ENCODE measurements around the gene TMEM238L. TPM values are rescaled to one million over a fixed set of nuclear protein-coding genes. Genes with fewer than 3 reads are reported as not detected.

The TMEM238L gene
- polyA plus RNA-seq, 6 donors from 2014 or later: not detected

- no peaks in the 10 kb centered on the region for H3K9me3 Mint-ChIP-seq
- DNase-seq: no peak
- H3K36me3 Mint-ChIP-seq: no peaks in the 10 kb centered on the region
- H3K4me3 Mint-ChIP-seq: no peak overlapping the region
- peaks cover 0 to 3% (median 0%) of the 10 kb centered on the region in 3 donors for H3K4me1 Mint-ChIP-seq
- ATAC-seq (ENCODE audit: low read depth in 2 of 2): no peak
- H3K27ac Mint-ChIP-seq: peak overlapping the region in 1 of 6 donors; percentile 59
- no peaks in the 10 kb centered on the region for H3K27me3 Mint-ChIP-seq
These were observed 45.8 kb downstream of the TMEM238L start for GRCh38 chr17:10758062-10758461.

- Mint-ChIP-seq H3K9me3 (no peaks in the 10 kb centered on the region), H3K27me3 (no peaks in the 10 kb centered on the region), H3K4me3 (no peak overlapping the region), H3K36me3 (no peaks in the 10 kb centered on the region), H3K27ac (peak overlapping the region in 1 of 6 donors; percentile 59), H3K4me1 (peaks cover 0 to 3% (median 0%) of the 10 kb centered on the region in 3 donors)
- DNase-seq: no peak
- no peak for ATAC-seq (ENCODE audit: low read depth in 2 of 2)
These were observed 46.3 kb downstream of the TMEM238L start for GRCh38 chr17:10757647-10758046.

- Mint-ChIP-seq H3K4me3 (no peak overlapping the region), H3K27ac (peak overlapping the region in 1 of 6 donors; percentile 74), H3K27me3 (no peaks in the 10 kb centered on the region), H3K4me1 (peaks cover 0 to 3% (median 0%) of the 10 kb centered on the region in 3 donors), H3K36me3 (no peaks in the 10 kb centered on the region), H3K9me3 (no peaks in the 10 kb centered on the region)
- ATAC-seq (ENCODE audit: low read depth in 2 of 2) (no peak), DNase-seq (no peak)
These were observed 46.8 kb downstream of the TMEM238L start for GRCh38 chr17:10757067-10757466.

GRCh38 chr17:10756619-10757018, 47.3 kb downstream of the TMEM238L start:
- DNase-seq (no peak), ATAC-seq (ENCODE audit: low read depth in 2 of 2) (no peak)
- Mint-ChIP-seq H3K36me3 (no peaks in the 10 kb centered on the region), H3K9me3 (no peaks in the 10 kb centered on the region), H3K27ac (peak overlapping the region in 1 of 6 donors; percentile 74), H3K4me1 (peaks cover 0 to 3% (median 0%) of the 10 kb centered on the region in 3 donors), H3K27me3 (no peaks in the 10 kb centered on the region), H3K4me3 (no peak overlapping the region)

- DNase-seq (no peak), ATAC-seq (ENCODE audit: low read depth in 2 of 2) (no peak)
- no peaks in the 10 kb centered on the region for H3K27me3 Mint-ChIP-seq
- H3K36me3 Mint-ChIP-seq: no peaks in the 10 kb centered on the region
- H3K27ac Mint-ChIP-seq: no peak overlapping the region
- no peak overlapping the region for H3K4me3 Mint-ChIP-seq
- peaks cover 0 to 3% (median 0%) of the 10 kb centered on the region in 3 donors for H3K4me1 Mint-ChIP-seq
- no peaks in the 10 kb centered on the region for H3K9me3 Mint-ChIP-seq
These were observed 47.7 kb downstream of the TMEM238L start for GRCh38 chr17:10756185-10756584.

GRCh38 chr17:10755592-10756127, 48.2 kb downstream of the TMEM238L start:
- H3K36me3 Mint-ChIP-seq: no peaks in the 10 kb centered on the region
- no peaks in the 10 kb centered on the region for H3K9me3 Mint-ChIP-seq
- ATAC-seq (ENCODE audit: low read depth in 2 of 2): no peak
- no peak for DNase-seq
- H3K27me3 Mint-ChIP-seq: no peaks in the 10 kb centered on the region
- peaks cover 0 to 3% (median 0%) of the 10 kb centered on the region in 3 donors for H3K4me1 Mint-ChIP-seq
- no peak overlapping the region for H3K4me3 Mint-ChIP-seq
- peak overlapping the region in 3 of 6 donors; percentile 1 to 56 (median 54) for H3K27ac Mint-ChIP-seq

GRCh38 chr17:10754861-10755591, 48.9 kb downstream of the TMEM238L start:
- peak overlapping the region in 1 of 6 donors; percentile 1 for H3K27ac Mint-ChIP-seq
- H3K4me1 Mint-ChIP-seq: peaks cover 0 to 3% (median 0%) of the 10 kb centered on the region in 3 donors
- H3K9me3 Mint-ChIP-seq: no peaks in the 10 kb centered on the region
- DNase-seq (no peak), ATAC-seq (ENCODE audit: low read depth in 2 of 2) (no peak)
- H3K4me3 Mint-ChIP-seq: no peak overlapping the region
- H3K27me3 Mint-ChIP-seq: no peaks in the 10 kb centered on the region
- no peaks in the 10 kb centered on the region for H3K36me3 Mint-ChIP-seq

- Mint-ChIP-seq H3K4me3 (no peak overlapping the region), H3K36me3 (no peaks in the 10 kb centered on the region), H3K4me1 (peaks cover 0 to 3% (median 0%) of the 10 kb centered on the region in 3 donors), H3K9me3 (no peaks in the 10 kb centered on the region), H3K27me3 (no peaks in the 10 kb centered on the region), H3K27ac (peak overlapping the region in 2 of 6 donors; percentile 1 to 82)
- DNase-seq: no peak
- no peak for ATAC-seq (ENCODE audit: low read depth in 2 of 2)
These were observed 49.8 kb downstream of the TMEM238L start for GRCh38 chr17:10754109-10754508.

GRCh38 chr17:10752696-10753095, 51.2 kb downstream of the TMEM238L start:
- Mint-ChIP-seq H3K4me1 (peaks cover 0 to 3% (median 0%) of the 10 kb centered on the region in 3 donors), H3K4me3 (no peak overlapping the region), H3K27me3 (no peaks in the 10 kb centered on the region), H3K36me3 (no peaks in the 10 kb centered on the region), H3K9me3 (no peaks in the 10 kb centered on the region), H3K27ac (peak overlapping the region in 1 of 6 donors; percentile 33)
- ATAC-seq (ENCODE audit: low read depth in 2 of 2) (no peak), DNase-seq (no peak)

GRCh38 chr17:10751563-10751962, 52.3 kb downstream of the TMEM238L start:
- Mint-ChIP-seq H3K27ac (no peak overlapping the region), H3K36me3 (no peaks in the 10 kb centered on the region)
- no peak for DNase-seq

GRCh38 chr17:10750210-10750609, 53.7 kb downstream of the TMEM238L start:
- Mint-ChIP-seq H3K36me3 (no peaks in the 10 kb centered on the region), H3K9me3 (no peaks in the 10 kb centered on the region), H3K4me1 (no peaks in the 10 kb centered on the region), H3K27ac (no peak overlapping the region), H3K27me3 (peaks cover 0 to 3% (median 0%) of the 10 kb centered on the region in 3 donors), H3K4me3 (no peak overlapping the region)
- no peak for ATAC-seq (ENCODE audit: low read depth in 2 of 2)
- no peak for DNase-seq

More at GRCh38 chr17:10751563-10751962, 52.3 kb downstream of the TMEM238L start:
- H3K27me3 Mint-ChIP-seq: peaks cover 0 to 3% (median 0%) of the 10 kb centered on the region in 3 donors
- H3K4me1 Mint-ChIP-seq: peaks cover 0 to 3% (median 0%) of the 10 kb centered on the region in 3 donors
- no peak for ATAC-seq (ENCODE audit: low read depth in 2 of 2)
- no peaks in the 10 kb centered on the region for H3K9me3 Mint-ChIP-seq
- no peak overlapping the region for H3K4me3 Mint-ChIP-seq

GRCh38 chr17:10748531-10749181, 55.2 kb downstream of the TMEM238L start:
- Mint-ChIP-seq H3K27ac (no peak overlapping the region), H3K27me3 (peaks cover 3 to 10% (median 5%) of the 10 kb centered on the region in 3 donors), H3K9me3 (no peaks in the 10 kb centered on the region), H3K36me3 (no peaks in the 10 kb centered on the region), H3K4me1 (no peaks in the 10 kb centered on the region), H3K4me3 (no peak overlapping the region)
- no peak for ATAC-seq (ENCODE audit: low read depth in 2 of 2)
- no peak for DNase-seq

GRCh38 chr17:10745231-10745630, 58.7 kb downstream of the TMEM238L start:
- H3K4me1 Mint-ChIP-seq: no peaks in the 10 kb centered on the region
- H3K27me3 Mint-ChIP-seq: peaks cover 3 to 15% (median 5%) of the 10 kb centered on the region in 3 donors
- no peak overlapping the region for H3K27ac Mint-ChIP-seq
- no peaks in the 10 kb centered on the region for H3K36me3 Mint-ChIP-seq
- no peak for ATAC-seq (ENCODE audit: low read depth in 2 of 2)
- H3K4me3 Mint-ChIP-seq: no peak overlapping the region
- H3K9me3 Mint-ChIP-seq: no peaks in the 10 kb centered on the region
- no peak for DNase-seq

Measured in naive B cell (primary cell).